Neural progenitor cell (in vitro differentiated cells): ENCODE data around the gene AFF2. TPM values are rescaled to one million over a fixed set of nuclear protein-coding genes. Genes with fewer than 3 reads are reported as not detected.

Experiments
- DNase-seq: peaks from one replicate; pipeline ENCODE4 v3.0.0-alpha.2; 2016; ENCODE audit warnings: low spot score
- H2AFZ ChIP-seq: fragments of 200-600 bp; sonication (generic); replicated peaks from 2 replicates; pipeline ENCODE4 v1.6.1; 2016; ENCODE audit warnings: antibody characterized with exemption
- H3F3A ChIP-seq: fragments of 200-600 bp; sonication (generic); 2 replicates; pipeline ENCODE4 v1.6.1; 2016; ENCODE audit warnings: antibody characterized with exemption, low read depth
- H3K27ac ChIP-seq: fragments of 200-600 bp; sonication (generic); 2 replicates; pipeline ENCODE4 v1.5.1; 2016; ENCODE audit warnings: mild to moderate bottlenecking
- H3K27me3 ChIP-seq: fragments of 200-600 bp; sonication (generic); 2 replicates; pipeline ENCODE4 v1.6.1; 2016; ENCODE audit warnings: mild to moderate bottlenecking, moderate library complexity
- H3K36me3 ChIP-seq: fragments of 200-600 bp; sonication (generic); 2 replicates; pipeline ENCODE4 v1.5.1; 2016
- H3K4me1 ChIP-seq: fragments of 200-600 bp; sonication (generic); 2 replicates; pipeline ENCODE4 v1.6.1; 2016; ENCODE audit warnings: mixed run types
- H3K4me2 ChIP-seq: fragments of 200-600 bp; sonication (generic); 2 replicates; pipeline ENCODE4 v1.6.1; 2016
- H3K4me3 ChIP-seq: fragments of 200-600 bp; sonication (generic); 2 replicates; pipeline ENCODE4 v1.5.1; 2016
- H3K79me2 ChIP-seq: fragments of 200-600 bp; sonication (generic); 2 replicates; pipeline ENCODE4 v1.6.1; 2016; ENCODE audit warnings: low read depth
- H3K9ac ChIP-seq: fragments of 200-600 bp; sonication (generic); 2 replicates; pipeline ENCODE4 v1.6.1; 2016
- H3K9me3 ChIP-seq: fragments of 200-600 bp; sonication (generic); 2 replicates; pipeline ENCODE4 v1.5.1; 2016; ENCODE audit warnings: low read depth
- H4K20me1 ChIP-seq: fragments of 200-600 bp; sonication (generic); 2 replicates; pipeline ENCODE4 v1.6.1; 2016; ENCODE audit warnings: low read depth
- H3K27ac Mint-ChIP-seq: 3 replicates; pipeline ENCODE4 v1.8.0; 2021; ENCODE audit warnings: mixed read lengths
- H3K27me3 Mint-ChIP-seq: 2 replicates; pipeline ENCODE4 v1.8.0; 2022; ENCODE audit warnings: low read depth, mild to moderate bottlenecking, inconsistent platforms, moderate library complexity, mixed read lengths; ENCODE audit not compliant: insufficient read depth
- H3K36me3 Mint-ChIP-seq: 3 replicates; pipeline ENCODE4 v1.8.0; 2021; ENCODE audit warnings: mixed read lengths
- H3K4me1 Mint-ChIP-seq: 3 replicates; pipeline ENCODE4 v1.8.0; 2021; ENCODE audit warnings: mixed read lengths
- H3K4me3 Mint-ChIP-seq: 3 replicates; pipeline ENCODE4 v1.8.0; 2021; ENCODE audit warnings: mild to moderate bottlenecking, moderate library complexity, mixed read lengths
- H3K9me3 Mint-ChIP-seq: 3 replicates; pipeline ENCODE4 v1.8.0; 2020; ENCODE audit warnings: mixed read lengths
- CTCF ChIP-seq: fragments of 200-600 bp; sonication (generic); IDR thresholded peaks from 2 replicates; pipeline ENCODE4 v1.5.1; 2017; ENCODE audit warnings: antibody characterized with exemption, mild to moderate bottlenecking
- EZH2 ChIP-seq: fragments of 200-600 bp; sonication (generic); IDR thresholded peaks from 2 replicates; pipeline ENCODE4 v1.6.1; 2017; ENCODE audit warnings: antibody characterized with exemption, mild to moderate bottlenecking, moderate library complexity
- EZH2phosphoT487 ChIP-seq: fragments of 200-600 bp; sonication (generic); IDR thresholded peaks from 2 replicates; pipeline ENCODE4 v1.6.1; 2017; ENCODE audit warnings: antibody characterized with exemption
- total RNA-seq: library from RNA; depleted of rRNA; stranded (reverse); fragments of >200 nt; gene quantifications from 2 replicates; pipeline ENCODE4 v1.2.3, GENCODE V29; 2015; ENCODE audit warnings: low replicate concordance

AFF2 gene
- total RNA-seq, 1 donor from 2014 or later: 13.5 TPM

DNA sequence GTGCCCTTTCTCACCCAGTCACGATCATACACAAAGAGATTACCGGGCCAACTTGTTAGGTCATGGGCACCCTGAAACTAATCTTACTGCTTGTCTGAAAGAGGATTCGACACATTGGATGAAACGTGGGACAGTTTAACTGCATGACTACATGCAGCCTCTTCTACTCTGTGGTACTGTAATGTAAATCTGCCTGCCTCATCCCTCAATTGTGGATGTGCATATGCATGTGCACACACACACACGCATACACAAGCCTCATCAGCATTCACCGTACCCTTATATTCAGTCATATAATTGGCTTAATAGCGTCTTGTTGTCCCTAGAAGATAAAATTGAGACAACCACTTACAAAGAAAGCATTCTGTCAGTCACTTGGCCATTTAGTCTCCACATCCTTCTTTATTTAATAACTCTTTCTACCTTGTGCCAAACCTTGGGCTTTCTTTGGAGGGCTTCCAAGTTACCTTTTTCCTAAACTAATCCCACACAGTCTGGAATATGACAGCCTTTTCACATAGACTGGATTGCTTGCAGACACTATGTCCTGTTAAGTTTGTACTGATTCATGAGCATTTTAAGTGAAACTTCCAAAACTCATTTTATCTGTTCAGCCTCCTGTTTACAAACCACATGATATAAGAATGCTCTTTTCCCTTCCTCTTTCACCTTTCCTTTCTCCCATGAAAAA is 132.9 kb downstream of the AFF2 start:
- no peaks in the 10 kb centered on the region for H3K27me3 Mint-ChIP-seq
- no peaks in the 10 kb centered on the region for H4K20me1 ChIP-seq
- H3K36me3 ChIP-seq: no peaks in the 10 kb centered on the region
- no peak overlapping the region for H2AFZ ChIP-seq
- H3K4me3 Mint-ChIP-seq: no peak overlapping the region
- no peaks in the 10 kb centered on the region for H3K4me1 Mint-ChIP-seq
- H3K9me3 ChIP-seq: no peaks in the 10 kb centered on the region
- no peak for TF ChIP-seq EZH2phosphoT487
- no peak for TF ChIP-seq CTCF
- TF ChIP-seq EZH2: no peak
- no peaks in the 10 kb centered on the region for H3K27me3 ChIP-seq
- H3K4me2 ChIP-seq: no peak overlapping the region
- no peak for DNase-seq
- H3K27ac ChIP-seq: no peak overlapping the region
- H3K27ac Mint-ChIP-seq: no peak overlapping the region
- no peak overlapping the region for H3K9ac ChIP-seq
- H3F3A ChIP-seq: no peaks in the 10 kb centered on the region
- no peaks in the 10 kb centered on the region for H3K79me2 ChIP-seq
- peaks cover 4% of the 10 kb centered on the region for H3K9me3 Mint-ChIP-seq
- no peaks in the 10 kb centered on the region for H3K4me1 ChIP-seq
- H3K4me3 ChIP-seq: no peak overlapping the region
- no peaks in the 10 kb centered on the region for H3K36me3 Mint-ChIP-seq

GRCh38 chrX:148634591-148634990 is 134.2 kb downstream of the AFF2 start:
- H2AFZ ChIP-seq: no peak overlapping the region
- Mint-ChIP-seq H3K4me3 (no peak overlapping the region), H3K4me1 (no peaks in the 10 kb centered on the region), H3K27ac (no peak overlapping the region), H3K27me3 (no peaks in the 10 kb centered on the region), H3K9me3 (peaks cover 6% of the 10 kb centered on the region), H3K36me3 (no peaks in the 10 kb centered on the region)
- no peak overlapping the region for H3K4me2 ChIP-seq
- H3K9ac ChIP-seq: no peak overlapping the region
- no peaks in the 10 kb centered on the region for H3K79me2 ChIP-seq
- H3K4me3 ChIP-seq: no peak overlapping the region
- no peak for TF ChIP-seq CTCF
- no peak for TF ChIP-seq EZH2
- no peak for TF ChIP-seq EZH2phosphoT487
- H3K36me3 ChIP-seq: no peaks in the 10 kb centered on the region
- no peak overlapping the region for H3K27ac ChIP-seq
- no peaks in the 10 kb centered on the region for H3K4me1 ChIP-seq
- no peaks in the 10 kb centered on the region for H3F3A ChIP-seq
- H4K20me1 ChIP-seq: no peaks in the 10 kb centered on the region
- H3K27me3 ChIP-seq: no peaks in the 10 kb centered on the region
- H3K9me3 ChIP-seq: no peaks in the 10 kb centered on the region
- DNase-seq: no peak

GRCh38 chrX:148643460-148643859 is 143.0 kb downstream of the AFF2 start:
- TF ChIP-seq CTCF (no peak), EZH2phosphoT487 (no peak), EZH2 (no peak)
- no peak for DNase-seq
- no peak overlapping the region for H3K27ac ChIP-seq
- no peaks in the 10 kb centered on the region for H4K20me1 ChIP-seq
- H3K4me3 Mint-ChIP-seq: no peak overlapping the region
- H3K4me3 ChIP-seq: no peak overlapping the region
- no peak overlapping the region for H3K9ac ChIP-seq
- H3K36me3 ChIP-seq: no peaks in the 10 kb centered on the region
- H3K4me2 ChIP-seq: no peak overlapping the region
- no peaks in the 10 kb centered on the region for H3K27me3 ChIP-seq
- H3K4me1 Mint-ChIP-seq: no peaks in the 10 kb centered on the region
- peaks cover 6% of the 10 kb centered on the region for H3K9me3 Mint-ChIP-seq
- H3K9me3 ChIP-seq: peaks cover 3% of the 10 kb centered on the region
- no peaks in the 10 kb centered on the region for H3K27me3 Mint-ChIP-seq
- H3K27ac Mint-ChIP-seq: no peak overlapping the region
- no peaks in the 10 kb centered on the region for H3K36me3 Mint-ChIP-seq
- no peaks in the 10 kb centered on the region for H3F3A ChIP-seq
- no peaks in the 10 kb centered on the region for H3K4me1 ChIP-seq
- no peaks in the 10 kb centered on the region for H3K79me2 ChIP-seq
- no peak overlapping the region for H2AFZ ChIP-seq
